A549 (cell line): ENCODE measurements around the gene CIDEB. TPM values are rescaled to one million over a fixed set of nuclear protein-coding genes. Genes with fewer than 3 reads are reported as not detected.

ENCODE experiments used
- ATAC-seq, 2 experiments: fragments of 200-7000 bp in 1 of 2; fragments of >200 bp in 1 of 2; cut with Nextera tagmentation in 1 of 2; cut with Tn5 transposase in 1 of 2; 3 replicates each; pipeline versions ENCODE4 v1.8.0 to v1.9.1; 2018 to 2020; ENCODE audit warnings: mild to moderate bottlenecking in 1 of 2, moderate library complexity in 1 of 2
- CTCF ChIA-PET: fragments of 300-600 bp; sonication (Branson Sonifier 250); formaldehyde crosslinking; extraction: SDS; loops from one replicate; lab custom pipeline; 2021; ENCODE audit warnings: antibody characterized with exemption, inconsistent platforms; lab: Yijun Ruan, JAX
- POLR2A ChIA-PET: fragments of 350-600 bp; formaldehyde crosslinking; extraction: SDS; loops from one replicate; lab custom pipeline; 2021; ENCODE audit warnings: antibody characterized with exemption, inconsistent platforms; lab: Yijun Ruan, JAX
- DNase-seq, 2 experiments: peaks; one replicate each; pipeline versions ENCODE4 v3.0.0 to v3.0.0-alpha.2; 2011 to 2016; ENCODE audit warnings: low read depth in 1 of 2, low spot score in 1 of 2
- FAIRE-seq: peaks from 2 replicates; lab custom pipeline; 2011; peaks lifted over from hg19 to GRCh38; lab: Jason Lieb, UNC
- H3K27ac ChIP-seq, 2 experiments: fragments of >200 bp; sonication (Bioruptor Twin); formaldehyde crosslinking; 3 replicates each; pipeline ENCODE4 v1.5.1; 2016 to 2017
- H3K4me1 ChIP-seq: fragments of >200 bp; sonication (Bioruptor Twin); formaldehyde crosslinking; 3 replicates; pipeline ENCODE4 v1.6.1; 2016
- H3K4me2 ChIP-seq: fragments of >200 bp; sonication (Bioruptor Twin); formaldehyde crosslinking; 3 replicates; pipeline ENCODE4 v1.6.1; 2016
- H3K4me3 ChIP-seq: fragments of >200 bp; sonication (Bioruptor Twin); formaldehyde crosslinking; 3 replicates; pipeline ENCODE4 v1.5.1; 2016
- H3K9me3 ChIP-seq: fragments of >200 bp; sonication (Bioruptor Twin); formaldehyde crosslinking; 3 replicates; pipeline ENCODE4 v1.6.1; 2016
- CBX2 ChIP-seq: fragments of 200-600 bp; sonication (generic); IDR thresholded peaks from 2 replicates; pipeline ENCODE4 v1.6.1; 2016; ENCODE audit warnings: low read depth, mild to moderate bottlenecking, borderline replicate concordance
- CHD2 ChIP-seq: fragments of 150-350 bp; IDR thresholded peaks from 2 replicates; pipeline ENCODE4 v1.6.1; 2014; ENCODE audit warnings: low read length; ENCODE audit not compliant: partially characterized antibody
- CHD4 ChIP-seq: fragments of 200-600 bp; sonication (generic); IDR thresholded peaks from 2 replicates; pipeline ENCODE4 v1.6.1; 2016; ENCODE audit warnings: antibody characterized with exemption, mild to moderate bottlenecking, borderline replicate concordance
- FOSL2 ChIP-seq, 2 experiments: fragments of 450-650 bp in 1 of 2; fragments of >200 bp in 1 of 2; sonication (Bioruptor Twin) in 1 of 2; formaldehyde crosslinking; IDR thresholded peaks; 2 replicates each; pipeline versions ENCODE4 v1.5.0 to v1.6.1; 2016 to 2020; ENCODE audit warnings: mild to moderate bottlenecking in 1 of 2, moderate library complexity in 1 of 2
- FOXS1 ChIP-seq: fragments of 250-450 bp; sonication (Bioruptor Pico); IDR thresholded peaks from 2 replicates; pipeline ENCODE4 v1.5.0; 2020; ENCODE audit warnings: mild to moderate bottlenecking, moderate library complexity
- GATA3 ChIP-seq: IDR thresholded peaks from 2 replicates; pipeline ENCODE4 v1.6.1; 2012; ENCODE audit warnings: borderline replicate concordance
- HEYL ChIP-seq: fragments of 250-450 bp; sonication (Bioruptor Pico); IDR thresholded peaks from 2 replicates; pipeline ENCODE4 v1.8.0; 2021; ENCODE audit warnings: mild to moderate bottlenecking, moderate library complexity
- MAFK ChIP-seq: fragments of 450-650 bp; IDR thresholded peaks from 2 replicates; pipeline ENCODE4 v1.6.1; 2014; ENCODE audit not compliant: partially characterized antibody
- NFE2L2 ChIP-seq: fragments of 150-350 bp; conservative IDR thresholded peaks from 2 replicates; pipeline ENCODE4 v1.6.1; 2014; ENCODE audit warnings: low read length
- NPAS2 ChIP-seq: fragments of 250-450 bp; sonication (Bioruptor Pico); IDR thresholded peaks from 2 replicates; pipeline ENCODE4 v1.8.0; 2022; ENCODE audit warnings: mild to moderate bottlenecking, moderate library complexity, borderline replicate concordance
- PHF8 ChIP-seq: fragments of 200-600 bp; sonication (generic); IDR thresholded peaks from 2 replicates; pipeline ENCODE4 v1.6.1; 2016; ENCODE audit warnings: low read depth, mild to moderate bottlenecking, antibody characterized with exemption, moderate library complexity, borderline replicate concordance
- POLR2A ChIP-seq: IDR thresholded peaks from 2 replicates; pipeline ENCODE4 v1.6.1; 2012; ENCODE audit warnings: mild to moderate bottlenecking, low read length
- RAD21 ChIP-seq, 2 experiments: fragments of >200 bp in 1 of 2; sonication (Bioruptor Twin) in 1 of 2; formaldehyde crosslinking in 1 of 2; IDR thresholded peaks in 1 of 2; conservative IDR thresholded peaks in 1 of 2; 2 replicates in 1 of 2; 3 replicates in 1 of 2; pipeline ENCODE4 v1.6.1; 2012 to 2018; ENCODE audit warnings: inconsistent platforms in 1 of 2
- RARB ChIP-seq: fragments of 250-450 bp; sonication (Bioruptor Pico); IDR thresholded peaks from 2 replicates; pipeline ENCODE4 v1.8.0; 2021; ENCODE audit warnings: mild to moderate bottlenecking, moderate library complexity
- SMC3 ChIP-seq: fragments of >200 bp; sonication (Bioruptor Twin); formaldehyde crosslinking; IDR thresholded peaks from 3 replicates; pipeline ENCODE4 v1.6.1; 2018; ENCODE audit warnings: inconsistent platforms
- ZNF302 ChIP-seq: fragments of 250-450 bp; sonication (Bioruptor Pico); IDR thresholded peaks from 2 replicates; pipeline ENCODE4 v1.9.0; 2021; ENCODE audit warnings: inconsistent platforms, mild to moderate bottlenecking, moderate library complexity
- WGBS: methylation state at CpG from one replicate; pipeline ENCODE4 v1.1.6; 2017; ENCODE audit errors: missing lambda C conversion rate; 5-methylcytosine and 5-hydroxymethylcytosine counted together
- polyA plus RNA-seq, 4 experiments: library from polyadenylated mRNA; depleted of rRNA in 3 of 4; stranded (reverse); fragments of >200 nt; fragmentation: RNase III in 1 of 4; extraction: RNeasy Plus Mini Kit Qiagen cat#74134 plus additional on column Dnase treatment in 1 of 4; gene quantifications; 2 replicates in 3 of 4; 3 replicates in 1 of 4; pipeline ENCODE4 v1.2.3, GENCODE V29; 2011 to 2017
- TF ChIP-seq, protein P1 (sequence below): IDR thresholded peaks from 2 replicates; pipeline ENCODE4 v1.6.1; 2012; ENCODE audit warnings: low read depth, borderline replicate concordance
- TF ChIP-seq, protein P2 (sequence below): fragments of 250-450 bp; sonication (Bioruptor Pico); IDR thresholded peaks from 2 replicates; pipeline ENCODE4 v1.5.0; 2021; ENCODE audit warnings: mild to moderate bottlenecking, moderate library complexity, borderline replicate concordance
- TF ChIP-seq, protein P3 (sequence below): fragments of 200-600 bp; sonication (generic); IDR thresholded peaks from 2 replicates; pipeline ENCODE4 v1.6.1; 2016; ENCODE audit warnings: antibody characterized with exemption, mild to moderate bottlenecking, moderate library complexity

CIDEB gene
- polyA plus RNA-seq, 2 of the 4 experiments (the other 2 are of a cell fraction) = 0.31 to 0.79 TPM

DNA sequence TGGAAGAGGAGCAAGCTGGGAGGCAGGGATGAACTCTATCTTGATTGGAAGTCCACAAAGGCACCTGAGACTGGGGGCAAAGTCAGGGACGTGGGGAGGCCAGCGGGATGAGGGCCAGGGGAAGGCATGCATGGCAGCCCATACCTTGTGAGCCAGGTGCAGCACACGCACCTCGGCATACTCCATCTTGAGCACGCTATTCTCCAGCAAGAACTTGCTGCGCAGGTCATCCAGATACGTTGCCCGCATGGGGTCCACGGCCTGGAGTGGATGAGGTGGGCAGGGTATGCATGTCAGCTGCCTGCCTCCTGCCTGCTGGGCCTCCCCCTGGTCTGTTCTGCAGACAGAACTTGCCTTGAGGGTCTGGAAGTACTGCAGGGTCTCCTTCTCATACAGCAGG is 40.3 kb downstream of the CIDEB start:
- FAIRE-seq (no peak), DNase-seq (no peak), ATAC-seq (no peak)
- Histone ChIP-seq H3K27ac (no peak overlapping the region), H3K4me2 (no peak overlapping the region), H3K4me3 (no peak overlapping the region), H3K9me3 (no peaks in the 10 kb centered on the region), H3K4me1 (0 out of 3 replicates have a peak, but pooled peaks cover 5% of the 10 kb centered on the region)
- 79% methylated on average over 6 of the region's 9 CpGs for WGBS
- ChIA-PET CTCF (interaction anchor here (1.0 to 34.0 kb wide), 3 partner anchors 14 to 36 kb away, joined by 3 to 469 read pairs (median 4); partner anchors contain the start of genes CIDEB, DHRS1, LTB4R and LTB4R2), POLR2A (no interaction called here)
- TF ChIP-seq ZNF302 (CRISPR knock-in tag) = no peak

DNA sequence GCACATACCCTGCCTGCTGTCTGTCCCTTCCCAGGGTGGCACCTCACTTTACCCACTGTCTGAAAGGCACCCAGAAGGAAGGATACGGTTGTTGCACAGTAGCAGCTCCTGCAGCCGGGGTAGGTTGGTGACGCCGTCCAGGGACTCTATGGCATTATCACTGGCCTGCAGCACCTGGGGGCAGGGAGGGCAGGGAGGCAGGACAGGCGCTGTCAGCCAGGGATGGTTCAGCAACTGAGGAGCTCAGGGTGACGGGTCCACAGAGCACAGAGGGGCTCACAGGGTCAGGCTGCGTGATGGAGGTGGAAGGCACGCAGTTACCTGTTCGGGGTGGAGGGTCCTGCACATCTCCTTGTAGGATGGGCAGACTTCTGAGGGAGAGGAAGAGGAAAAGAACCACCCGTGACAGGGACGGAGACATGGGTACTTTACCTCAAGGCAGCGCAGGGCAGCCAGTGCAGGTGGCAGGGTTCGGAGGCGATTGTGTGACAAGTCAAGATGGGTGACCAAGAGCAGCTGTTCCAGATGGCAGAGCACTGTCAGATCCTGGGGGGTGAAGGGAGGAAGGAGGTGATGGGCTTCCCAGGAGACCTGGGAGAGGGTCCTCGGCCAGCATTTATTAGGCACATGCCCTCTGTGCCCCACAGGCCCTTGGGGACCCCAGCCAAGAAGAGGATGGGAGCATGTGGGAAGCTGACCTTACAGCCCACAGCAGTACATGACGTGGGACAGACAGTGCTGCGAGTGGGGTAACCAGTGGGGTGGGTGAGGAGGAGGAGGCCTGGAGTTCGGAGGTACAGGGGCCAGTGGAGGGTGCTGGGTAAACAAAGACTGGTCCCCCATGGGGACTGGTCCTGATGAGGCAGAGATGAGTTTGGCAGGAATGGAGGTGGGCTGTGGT is 41.2 kb downstream of the CIDEB start:
- TF ChIP-seq NFE2L2 (no peak), MAFK (no peak), CHD4 (no peak), RAD21 (conservative IDR thresholded peaks at IDR 0.05 in 1 of 2, IDR thresholded peaks at IDR 0.05 in 1 of 2) (no peak), RARB (no peak)
- 83% methylated on average over 18 of the region's 18 CpGs for WGBS
- H3K4me1 ChIP-seq = no peaks in the 10 kb centered on the region
- FAIRE-seq (no peak), DNase-seq (no peak), ATAC-seq (no peak)
- H3K4me3 ChIP-seq = no peak overlapping the region
- ChIA-PET CTCF (interaction anchor here (1.1 to 34.0 kb wide), 3 partner anchors 13 to 37 kb away, joined by 4 to 469 read pairs (median 5); partner anchors contain the start of genes CIDEB, DHRS1, LTB4R and LTB4R2), POLR2A (interaction anchor here (0.8 kb wide), 1 partner anchor 24 kb away, joined by 3 read pairs; the partner anchor contains the start of gene TINF2)
- H3K9me3 ChIP-seq = no peaks in the 10 kb centered on the region
- H3K27ac ChIP-seq = no peak overlapping the region
- H3K4me2 ChIP-seq = no peak overlapping the region

DNA sequence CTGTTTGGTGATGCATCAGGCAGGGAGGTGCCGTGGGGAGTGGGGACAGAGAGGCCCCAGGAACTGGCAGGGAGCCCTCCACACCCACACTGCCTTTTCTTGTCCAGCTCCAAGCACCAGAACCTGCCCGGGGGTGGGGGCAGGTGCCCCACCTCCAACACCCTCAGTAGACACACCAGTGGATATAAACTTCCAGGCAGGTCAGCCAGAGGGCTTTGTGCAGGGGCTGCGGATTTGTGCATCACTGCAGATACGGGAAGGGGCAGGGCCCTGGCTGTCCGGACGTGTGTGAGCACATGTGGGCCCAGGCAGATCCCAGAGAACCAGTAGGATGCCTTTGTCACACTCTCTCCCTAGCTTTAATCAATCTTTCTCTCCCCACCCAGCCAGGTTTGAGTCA is 43.5 kb downstream of the CIDEB start:
- no peaks in the 10 kb centered on the region for H3K9me3 ChIP-seq
- FAIRE-seq (no peak), ATAC-seq (no peak), DNase-seq (no peak)
- peaks cover 5% of the 10 kb centered on the region for H3K4me1 ChIP-seq
- H3K4me2 ChIP-seq = no peak overlapping the region
- CTCF ChIA-PET = interaction anchor here (1.6 to 34.0 kb wide), 3 partner anchors 21 to 173 kb away, joined by 5 to 469 read pairs (median 24); partner anchors contain the start of genes CIDEB, DHRS1, LTB4R and LTB4R2
- H3K4me3 ChIP-seq = no peak overlapping the region
- no peak overlapping the region for H3K27ac ChIP-seq
- POLR2A ChIA-PET = no interaction called here
- TF ChIP-seq NPAS2 (CRISPR knock-in tag) (no peak), FOXS1 (no peak), GATA3 (no peak), PHF8 (no peak), ZNF302 (CRISPR knock-in tag) (no peak), POLR2A (no peak), HEYL (CRISPR knock-in tag) (no peak), FOSL2 (IDR thresholded peaks at IDR 0.05) (no peak), FOSL2 (CRISPR knock-in tag; IDR thresholded peaks at IDR 0.05) (no peak), CHD2 (no peak), RARB (no peak), CBX2 (no peak), SMC3 (no peak)
- TF ChIP-seq, protein P1, sequence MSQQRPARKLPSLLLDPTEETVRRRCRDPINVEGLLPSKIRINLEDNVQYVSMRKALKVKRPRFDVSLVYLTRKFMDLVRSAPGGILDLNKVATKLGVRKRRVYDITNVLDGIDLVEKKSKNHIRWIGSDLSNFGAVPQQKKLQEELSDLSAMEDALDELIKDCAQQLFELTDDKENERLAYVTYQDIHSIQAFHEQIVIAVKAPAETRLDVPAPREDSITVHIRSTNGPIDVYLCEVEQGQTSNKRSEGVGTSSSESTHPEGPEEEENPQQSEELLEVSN = no peak
- TF ChIP-seq, protein P2, sequence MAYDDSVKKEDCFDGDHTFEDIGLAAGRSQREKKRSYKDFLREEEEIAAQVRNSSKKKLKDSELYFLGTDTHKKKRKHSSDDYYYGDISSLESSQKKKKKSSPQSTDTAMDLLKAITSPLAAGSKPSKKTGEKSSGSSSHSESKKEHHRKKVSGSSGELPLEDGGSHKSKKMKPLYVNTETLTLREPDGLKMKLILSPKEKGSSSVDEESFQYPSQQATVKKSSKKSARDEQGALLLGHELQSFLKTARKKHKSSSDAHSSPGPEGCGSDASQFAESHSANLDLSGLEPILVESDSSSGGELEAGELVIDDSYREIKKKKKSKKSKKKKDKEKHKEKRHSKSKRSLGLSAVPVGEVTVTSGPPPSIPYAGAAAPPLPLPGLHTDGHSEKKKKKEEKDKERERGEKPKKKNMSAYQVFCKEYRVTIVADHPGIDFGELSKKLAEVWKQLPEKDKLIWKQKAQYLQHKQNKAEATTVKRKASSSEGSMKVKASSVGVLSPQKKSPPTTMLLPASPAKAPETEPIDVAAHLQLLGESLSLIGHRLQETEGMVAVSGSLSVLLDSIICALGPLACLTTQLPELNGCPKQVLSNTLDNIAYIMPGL (CRISPR knock-in tag) = no peak
- TF ChIP-seq, protein P3, sequence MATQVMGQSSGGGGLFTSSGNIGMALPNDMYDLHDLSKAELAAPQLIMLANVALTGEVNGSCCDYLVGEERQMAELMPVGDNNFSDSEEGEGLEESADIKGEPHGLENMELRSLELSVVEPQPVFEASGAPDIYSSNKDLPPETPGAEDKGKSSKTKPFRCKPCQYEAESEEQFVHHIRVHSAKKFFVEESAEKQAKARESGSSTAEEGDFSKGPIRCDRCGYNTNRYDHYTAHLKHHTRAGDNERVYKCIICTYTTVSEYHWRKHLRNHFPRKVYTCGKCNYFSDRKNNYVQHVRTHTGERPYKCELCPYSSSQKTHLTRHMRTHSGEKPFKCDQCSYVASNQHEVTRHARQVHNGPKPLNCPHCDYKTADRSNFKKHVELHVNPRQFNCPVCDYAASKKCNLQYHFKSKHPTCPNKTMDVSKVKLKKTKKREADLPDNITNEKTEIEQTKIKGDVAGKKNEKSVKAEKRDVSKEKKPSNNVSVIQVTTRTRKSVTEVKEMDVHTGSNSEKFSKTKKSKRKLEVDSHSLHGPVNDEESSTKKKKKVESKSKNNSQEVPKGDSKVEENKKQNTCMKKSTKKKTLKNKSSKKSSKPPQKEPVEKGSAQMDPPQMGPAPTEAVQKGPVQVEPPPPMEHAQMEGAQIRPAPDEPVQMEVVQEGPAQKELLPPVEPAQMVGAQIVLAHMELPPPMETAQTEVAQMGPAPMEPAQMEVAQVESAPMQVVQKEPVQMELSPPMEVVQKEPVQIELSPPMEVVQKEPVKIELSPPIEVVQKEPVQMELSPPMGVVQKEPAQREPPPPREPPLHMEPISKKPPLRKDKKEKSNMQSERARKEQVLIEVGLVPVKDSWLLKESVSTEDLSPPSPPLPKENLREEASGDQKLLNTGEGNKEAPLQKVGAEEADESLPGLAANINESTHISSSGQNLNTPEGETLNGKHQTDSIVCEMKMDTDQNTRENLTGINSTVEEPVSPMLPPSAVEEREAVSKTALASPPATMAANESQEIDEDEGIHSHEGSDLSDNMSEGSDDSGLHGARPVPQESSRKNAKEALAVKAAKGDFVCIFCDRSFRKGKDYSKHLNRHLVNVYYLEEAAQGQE = no peak
- WGBS = 82% methylated on average over 6 of the region's 6 CpGs
